ENCODE results near the gene LEF1.

Gene LEF1

DNA sequence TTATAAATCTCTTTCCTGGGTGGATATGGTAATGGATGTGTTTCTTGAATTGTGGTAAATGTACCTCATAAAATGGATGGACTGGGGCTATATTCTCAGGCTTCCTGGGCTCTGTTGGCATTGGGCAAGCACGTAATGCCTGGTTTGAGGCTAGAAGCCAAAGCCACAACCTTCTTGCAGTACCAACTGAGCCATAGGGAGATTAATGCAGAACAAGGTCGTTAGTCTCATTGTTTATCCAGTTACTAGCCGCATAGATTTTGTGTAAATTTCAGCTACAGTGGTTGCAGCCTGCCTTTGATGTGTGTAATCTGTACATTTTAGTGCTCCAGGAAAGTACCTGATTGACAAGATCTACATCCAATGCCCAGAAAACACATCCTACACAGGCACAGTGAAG is 7.2 kb upstream of the LEF1 start:
- no peak for DNase-seq (ENCODE audit: low read depth in 2 of 3, low spot score in 1 of 3)

DNA sequence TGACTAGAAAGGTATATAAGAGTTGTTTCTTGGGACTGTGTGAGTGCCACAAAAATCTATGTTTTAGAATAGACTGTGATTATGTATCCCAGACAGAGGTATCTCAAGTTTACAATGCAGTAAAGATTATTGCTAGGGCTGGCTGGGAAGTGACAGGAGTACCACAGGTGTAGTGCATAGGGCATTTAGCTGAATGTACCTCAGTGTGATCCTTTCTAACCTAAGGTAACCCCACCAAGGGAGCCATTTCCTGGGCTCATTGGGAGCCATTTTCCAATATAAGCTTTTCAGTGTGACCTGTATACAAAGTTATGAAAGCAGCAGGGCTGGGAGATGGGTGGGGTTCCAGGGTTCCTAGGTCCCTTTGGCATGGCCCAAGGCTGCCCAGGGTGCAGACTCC is 6.1 kb upstream of the LEF1 start:
- DNase-seq (ENCODE audit: low read depth in 2 of 3, low spot score in 1 of 3) = no peak

DNA sequence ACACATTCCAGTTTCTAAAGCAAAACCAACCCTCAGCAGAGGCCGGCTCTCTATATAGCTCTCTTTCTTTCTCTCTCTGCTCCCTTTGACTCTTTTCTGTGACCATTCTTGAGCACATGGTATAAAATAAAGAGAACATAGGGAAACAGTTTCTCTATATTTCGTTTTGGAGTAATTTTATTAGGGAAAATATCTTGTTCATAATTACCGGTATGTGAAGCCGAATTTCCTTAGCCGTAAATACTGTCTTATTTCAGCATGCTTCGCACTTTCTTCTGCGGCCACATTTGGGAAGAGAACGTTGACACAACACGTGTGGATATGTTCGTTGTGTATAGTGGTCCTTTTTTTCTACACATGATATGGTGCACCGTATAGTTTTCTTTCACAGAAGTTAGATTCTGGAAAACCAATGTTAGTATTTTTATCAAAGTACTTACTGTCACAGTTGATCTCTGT is 4.9 kb upstream of the LEF1 start:
- DNase-seq (ENCODE audit: low read depth in 2 of 3, low spot score in 1 of 3) = no peak

DNA sequence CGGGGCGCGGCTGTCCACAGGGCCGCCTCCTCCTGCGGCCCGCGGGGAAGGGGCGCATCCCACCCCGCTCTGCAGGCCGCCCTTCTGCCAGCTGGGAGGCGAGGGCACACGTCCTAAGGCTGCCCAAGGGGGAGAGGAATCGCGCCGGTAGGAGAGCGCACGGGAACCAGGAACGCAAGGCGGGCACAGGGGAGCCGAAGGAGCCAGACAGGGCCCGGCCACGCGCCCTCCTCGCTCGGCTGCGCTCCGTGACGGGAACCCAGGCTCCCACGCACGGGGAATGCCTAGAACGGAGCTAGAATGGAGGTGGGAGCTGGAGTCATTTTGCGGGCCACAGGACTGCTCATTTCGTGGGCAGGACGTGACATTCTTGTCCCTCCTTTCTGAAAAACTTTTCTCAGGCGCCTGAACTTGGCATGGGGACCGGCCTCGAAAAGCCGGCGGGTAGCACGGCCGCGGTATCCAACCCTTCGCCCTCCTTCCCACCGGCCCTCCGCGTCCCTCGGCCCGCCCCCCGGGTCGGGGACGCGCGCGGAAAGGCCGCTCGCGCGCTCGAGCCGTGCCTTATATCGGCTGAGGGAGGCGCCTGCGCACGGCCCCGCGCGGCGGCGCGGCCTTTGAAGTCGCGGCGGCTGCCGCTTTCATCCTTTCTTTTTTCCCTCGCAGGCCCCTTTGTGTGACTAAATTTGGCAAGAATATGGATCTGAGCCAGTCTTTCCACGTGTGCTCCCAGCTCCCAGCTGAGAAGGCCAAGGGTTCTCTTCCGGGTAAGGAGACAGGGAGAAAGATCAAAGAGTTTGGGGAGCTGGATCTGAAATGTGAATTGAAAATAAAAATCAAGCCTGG is 4.2 kb upstream of the LEF1 start:
- peak in 2 of 3 donors; percentile 41 to 68 for DNase-seq (ENCODE audit: low read depth in 2 of 3, low spot score in 1 of 3)

DNA sequence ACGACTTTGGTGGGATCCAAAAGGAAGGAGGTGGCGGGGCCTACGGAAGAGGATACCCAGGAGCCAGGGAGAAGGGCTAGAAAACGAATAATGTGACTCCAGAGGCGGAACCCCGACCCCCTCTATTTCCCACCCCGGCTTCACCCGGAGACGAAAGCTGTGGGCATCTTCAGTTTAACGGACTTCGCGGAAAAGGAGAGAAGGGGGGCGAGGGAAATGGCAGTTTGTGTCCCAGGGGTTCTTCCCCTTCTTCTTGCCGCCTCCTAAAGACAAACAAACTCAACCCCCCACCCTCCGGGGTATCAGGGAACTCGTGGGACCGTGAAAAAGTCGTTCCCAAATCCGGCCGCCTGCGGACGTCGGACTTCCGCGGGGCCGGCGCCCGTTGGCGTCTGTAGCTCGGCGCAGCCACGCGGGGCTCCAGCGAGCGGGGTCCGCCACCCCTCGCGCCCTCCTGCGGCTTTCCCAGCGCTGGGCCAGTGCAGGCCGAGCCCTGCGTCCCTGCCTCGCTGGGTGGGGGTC is 3.6 kb upstream of the LEF1 start:
- DNase-seq (ENCODE audit: low read depth in 2 of 3, low spot score in 1 of 3) = peak in 1 of 3 donors; percentile 28

DNA sequence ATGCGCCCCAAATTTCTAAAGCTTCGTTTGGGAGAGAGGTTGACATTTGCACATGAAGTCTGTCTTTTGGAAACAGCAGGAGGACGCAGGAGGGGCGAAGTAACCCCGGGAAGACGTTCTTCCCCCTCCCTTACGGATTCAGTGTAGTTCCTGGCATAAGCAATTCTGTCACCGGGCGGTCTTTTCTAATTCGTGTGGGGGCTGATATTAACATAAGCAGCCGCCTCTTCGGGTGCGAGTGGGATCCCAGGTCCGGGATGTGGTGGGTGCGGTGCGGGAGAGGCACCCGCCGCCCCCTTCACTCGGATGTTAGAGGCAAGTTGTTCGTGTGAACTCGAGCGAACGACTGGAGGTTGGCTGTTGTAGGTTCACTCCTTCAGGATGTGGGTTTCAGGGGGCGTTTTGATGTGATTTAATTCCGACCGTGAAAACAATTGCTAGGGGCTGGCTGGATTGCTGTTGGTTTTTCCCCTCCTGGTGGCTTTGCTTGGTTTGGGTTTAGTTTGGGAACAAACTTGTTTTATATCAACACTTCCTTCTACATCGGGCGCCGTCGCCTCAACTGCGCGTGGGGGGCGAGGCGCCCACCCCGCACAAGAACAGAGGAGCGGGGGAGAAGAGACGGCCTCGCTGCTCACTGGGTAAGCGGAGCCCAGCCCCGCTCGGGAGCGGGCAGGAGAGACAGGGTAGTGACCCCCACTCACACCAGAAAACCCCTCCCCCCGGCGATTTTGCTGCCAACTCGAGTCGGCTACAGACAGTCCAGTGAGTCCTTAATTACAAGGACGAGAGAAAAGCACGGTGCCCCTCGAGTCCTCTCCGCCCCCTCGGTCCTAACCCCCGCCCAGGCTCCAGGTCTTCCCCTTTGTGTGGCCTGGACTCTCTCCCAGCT is 2.9 kb upstream of the LEF1 start:
- peak in 2 of 3 donors; percentile 40 to 51 for DNase-seq (ENCODE audit: low read depth in 2 of 3, low spot score in 1 of 3)

DNA sequence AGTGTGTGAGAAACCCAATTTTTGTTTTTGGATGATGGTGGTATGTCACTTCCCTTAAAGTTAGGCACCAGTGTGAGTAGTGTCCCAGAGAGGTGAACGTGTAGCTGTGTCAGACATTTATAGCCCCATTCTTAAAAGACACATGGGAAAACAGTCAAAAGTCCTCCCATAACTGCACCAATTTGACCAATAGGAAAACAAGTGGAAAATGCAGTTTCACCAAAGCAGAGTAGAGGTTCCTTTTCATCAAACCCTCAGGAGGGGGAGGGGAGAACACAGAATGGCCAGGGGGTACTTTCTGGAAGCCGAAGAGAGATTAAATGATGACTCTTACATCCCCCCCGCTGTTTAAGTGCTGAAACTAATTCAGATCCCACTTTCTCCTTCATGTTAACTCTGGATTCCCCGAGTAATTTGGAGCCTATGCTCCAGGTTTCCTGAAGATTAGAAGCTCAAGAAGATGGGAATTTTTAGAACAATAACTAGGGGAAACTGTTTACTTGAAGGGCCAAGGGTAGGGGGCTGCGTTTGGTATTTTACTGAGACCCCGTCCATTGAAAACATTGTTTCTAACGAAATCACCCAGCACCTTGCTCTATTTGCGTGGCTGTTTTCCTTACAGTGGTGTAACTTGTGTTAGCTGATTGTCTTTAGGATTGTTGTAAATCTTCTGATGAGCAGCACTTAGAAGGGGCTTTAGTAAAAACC is 2.1 kb upstream of the LEF1 start:
- no peak for DNase-seq (ENCODE audit: low read depth in 2 of 3, low spot score in 1 of 3)

DNA sequence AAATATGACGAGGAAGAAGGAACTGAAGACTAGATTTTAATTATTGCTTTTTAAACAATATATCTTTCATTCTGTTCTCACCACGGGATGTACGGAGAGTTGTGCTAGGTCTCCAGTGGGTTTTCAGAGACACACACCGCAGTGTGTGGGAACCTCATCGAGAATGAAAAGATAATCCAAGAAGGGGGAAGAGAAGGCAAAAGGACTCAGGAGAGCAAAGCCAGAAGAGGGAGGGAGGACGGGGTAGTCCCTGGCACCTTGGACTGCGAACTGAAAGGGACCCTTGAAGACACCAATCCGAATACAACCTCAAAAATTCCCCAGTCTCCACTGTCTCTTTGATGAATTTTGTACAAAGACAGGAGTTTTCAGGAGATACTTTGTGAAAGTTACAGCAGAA is 932 bp upstream of the LEF1 start:
- DNase-seq (ENCODE audit: low read depth in 2 of 3, low spot score in 1 of 3) = no peak

DNA sequence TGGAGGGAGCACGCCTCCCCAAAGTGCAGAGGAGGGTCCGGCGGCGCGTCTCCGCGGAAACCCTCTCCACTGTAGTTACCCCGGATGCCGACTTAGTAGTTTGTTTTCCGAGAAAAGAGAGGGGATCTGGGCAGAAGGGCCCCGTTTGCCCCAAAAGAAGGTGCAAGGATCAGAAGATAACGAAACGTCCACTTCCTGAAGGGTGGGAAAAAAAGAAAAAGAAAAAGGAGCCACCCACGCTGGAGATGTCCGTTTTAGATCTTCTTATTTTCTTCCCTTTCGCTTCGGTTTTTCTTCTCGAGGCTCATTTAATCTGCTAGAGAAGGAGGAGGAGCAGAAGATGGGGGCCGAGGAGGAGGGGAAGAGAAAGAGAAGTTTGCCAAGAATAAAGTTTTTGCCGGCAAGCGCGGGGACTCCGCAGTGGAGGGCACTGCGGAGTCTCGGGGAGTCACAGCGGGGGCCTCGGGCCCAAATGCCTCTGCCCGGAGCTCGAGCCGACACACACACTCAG is 517 bp downstream of the LEF1 start:
- DNase-seq (ENCODE audit: low read depth in 2 of 3, low spot score in 1 of 3) = no peak

DNA sequence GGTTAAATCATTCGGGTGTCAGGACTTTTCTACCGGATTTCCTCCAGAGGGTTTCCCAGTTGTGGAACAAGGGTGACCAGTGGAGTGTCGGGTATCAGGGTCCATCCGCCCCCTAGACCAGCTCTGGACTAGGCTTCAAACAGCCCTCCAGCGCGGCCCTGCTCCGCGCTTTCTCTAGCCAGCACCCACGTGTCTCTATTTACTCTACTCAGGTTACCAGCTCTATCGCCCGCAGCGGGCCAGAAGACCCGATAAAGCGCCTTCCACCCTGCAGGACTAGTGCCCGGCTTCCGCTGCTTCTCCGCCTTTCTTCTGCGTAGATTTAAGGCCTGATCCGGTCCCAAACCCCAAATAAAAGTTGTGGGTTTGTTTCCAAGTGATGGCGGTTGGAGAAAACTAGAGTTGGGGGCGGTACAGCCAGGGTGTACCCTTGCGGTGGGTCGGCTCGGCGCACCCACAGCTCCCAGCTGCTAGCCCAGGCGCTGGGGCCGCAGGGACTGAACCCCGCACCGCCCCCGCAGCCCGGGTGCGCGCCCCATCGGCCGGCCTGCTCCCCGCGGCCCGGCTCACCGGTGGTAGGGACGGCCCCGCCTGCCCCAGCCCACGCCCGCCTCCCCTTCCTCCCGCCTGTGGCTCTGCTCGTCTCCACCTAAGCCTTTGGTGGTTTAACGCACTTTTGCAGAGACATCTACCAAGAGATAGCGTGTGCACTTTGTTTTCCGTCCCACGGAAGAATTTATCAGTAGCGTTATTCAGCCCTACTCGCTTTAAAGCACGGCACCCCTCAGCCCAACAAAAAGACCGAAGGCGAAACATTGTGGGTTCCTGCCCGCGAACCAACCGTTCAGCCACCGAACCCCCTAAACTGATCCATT is 2.1 kb downstream of the LEF1 start:
- peak in 2 of 3 donors; percentile 56 to 60 for DNase-seq (ENCODE audit: low read depth in 2 of 3, low spot score in 1 of 3)

DNA sequence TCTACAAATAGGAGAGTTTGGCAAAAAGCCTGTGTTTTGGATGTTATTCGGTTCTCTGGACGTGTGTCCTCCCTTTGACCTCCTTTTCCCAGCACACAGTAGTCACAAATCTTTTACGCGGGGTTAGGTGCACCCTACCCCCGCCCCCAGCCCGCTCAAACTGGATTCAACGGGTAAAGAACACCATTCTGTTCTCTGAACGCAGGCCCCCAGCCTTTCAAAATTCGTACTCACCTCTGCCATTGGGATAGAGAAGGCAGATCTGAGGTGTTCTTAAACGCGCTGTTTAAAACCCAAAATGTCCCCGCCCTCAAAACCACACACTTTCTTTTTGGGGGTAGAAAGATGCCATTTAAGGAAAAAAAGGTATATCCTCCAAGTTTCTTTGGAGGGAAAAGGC is 2.7 kb downstream of the LEF1 start:
- no peak for DNase-seq (ENCODE audit: low read depth in 2 of 3, low spot score in 1 of 3)

DNA sequence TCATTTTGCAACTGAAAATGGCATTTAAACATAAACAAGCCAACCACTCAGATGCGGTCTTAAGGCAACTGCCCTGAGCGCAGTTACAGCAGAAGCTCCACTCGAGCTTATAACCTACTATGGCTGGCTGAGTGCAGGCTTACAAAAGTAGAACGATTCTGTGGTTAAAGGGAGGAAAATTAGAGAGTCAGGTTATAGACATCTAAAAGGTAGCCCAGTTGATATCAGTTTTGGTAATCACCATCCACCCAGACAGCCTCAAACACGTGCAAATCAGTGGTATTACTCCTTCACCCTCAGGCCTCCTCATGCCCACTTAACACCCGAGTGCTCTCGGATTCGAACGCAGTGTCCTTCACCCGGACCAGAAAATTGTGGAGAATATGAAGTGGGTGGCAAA is 3.1 kb downstream of the LEF1 start:
- DNase-seq (ENCODE audit: low read depth in 2 of 3, low spot score in 1 of 3) = no peak

DNA sequence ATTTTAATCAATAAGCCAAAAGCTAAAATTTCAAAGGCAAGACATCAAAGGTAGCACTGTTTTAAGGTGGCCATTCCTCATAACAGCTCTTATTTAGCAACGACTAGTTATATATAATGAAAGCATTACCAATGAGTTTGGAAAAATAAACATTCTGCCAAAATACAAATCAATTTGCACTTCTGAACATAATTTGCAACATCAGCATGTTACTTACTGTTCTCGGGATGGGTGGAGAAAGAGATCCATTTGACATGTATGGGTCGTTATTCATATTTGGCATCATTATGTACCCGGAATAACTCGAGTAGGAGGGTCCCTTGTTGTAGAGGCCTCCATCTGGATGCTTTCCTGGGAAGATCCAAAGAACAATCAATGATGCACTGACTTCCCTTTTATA is 5.4 kb downstream of the LEF1 start:
- no peak for DNase-seq (ENCODE audit: low read depth in 2 of 3, low spot score in 1 of 3)

DNA sequence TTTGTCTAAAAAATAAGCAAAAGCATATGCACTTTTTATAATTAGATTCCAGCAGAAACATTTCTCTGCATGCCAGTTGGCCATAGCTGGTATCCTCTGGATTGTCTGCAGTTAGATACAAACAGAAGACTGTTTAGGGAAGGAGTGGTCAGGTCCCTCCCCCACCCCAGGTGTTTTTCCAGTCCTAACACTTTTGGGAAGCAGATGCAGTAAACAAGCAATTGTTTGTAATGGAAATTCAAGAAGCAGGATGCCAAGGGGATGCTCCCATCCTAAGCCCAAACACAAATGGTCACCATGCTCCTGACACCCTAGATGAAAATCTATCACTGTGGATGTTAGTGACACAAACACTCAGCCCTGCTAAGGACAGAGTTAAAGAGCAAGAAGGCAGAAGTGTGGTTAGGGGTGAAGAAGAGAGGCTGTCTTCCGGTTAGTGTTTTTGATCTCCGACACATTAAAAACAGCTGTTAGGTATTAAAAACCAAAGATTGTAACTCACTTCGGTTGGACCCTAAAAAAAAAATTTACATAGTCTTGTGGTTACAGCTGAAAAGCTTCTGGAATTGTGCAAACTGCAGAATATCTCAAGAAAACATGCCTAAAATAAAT is 7.9 kb downstream of the LEF1 start:
- no peak for DNase-seq (ENCODE audit: low read depth in 2 of 3, low spot score in 1 of 3)

DNA sequence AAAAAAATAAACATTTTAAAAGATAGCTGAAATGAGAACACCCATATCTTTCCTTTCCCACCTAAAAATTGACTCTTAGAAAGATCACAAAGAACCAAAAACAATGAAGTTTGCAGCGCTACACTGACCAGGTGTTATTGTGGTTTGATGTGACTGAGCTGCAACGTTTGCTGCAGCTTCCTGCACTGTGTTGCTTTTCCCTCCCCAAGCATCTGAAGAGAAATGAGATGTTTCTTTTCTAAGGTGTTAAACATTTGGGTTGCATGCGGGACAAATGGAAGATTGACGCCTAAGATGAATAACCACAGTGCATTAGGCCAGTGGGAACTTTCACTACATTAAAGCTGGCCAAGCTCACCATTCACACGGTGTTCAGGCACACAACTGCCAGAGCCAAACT is 8.9 kb downstream of the LEF1 start:
- DNase-seq (ENCODE audit: low read depth in 2 of 3, low spot score in 1 of 3) = no peak

DNA sequence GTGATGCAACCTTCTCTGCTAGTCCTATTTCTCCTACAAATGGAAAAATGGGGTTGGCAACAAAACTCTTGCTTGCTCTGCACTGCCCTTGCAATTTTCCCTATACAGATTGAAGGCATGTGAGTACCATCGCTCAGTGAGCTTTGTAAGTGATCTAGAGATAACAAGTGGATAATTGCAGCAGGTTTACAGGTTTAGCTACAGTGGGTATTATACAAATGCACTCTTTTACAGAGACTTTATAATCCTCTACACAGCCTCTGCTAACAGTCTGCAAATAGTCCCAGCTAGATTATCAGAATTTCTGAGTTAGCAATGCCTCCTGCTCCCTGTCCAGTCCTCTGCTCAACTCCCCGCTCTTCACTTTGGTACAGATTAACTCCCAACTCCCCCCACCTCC is 11.1 kb downstream of the LEF1 start:
- DNase-seq (ENCODE audit: low read depth in 2 of 3, low spot score in 1 of 3) = no peak

DNA sequence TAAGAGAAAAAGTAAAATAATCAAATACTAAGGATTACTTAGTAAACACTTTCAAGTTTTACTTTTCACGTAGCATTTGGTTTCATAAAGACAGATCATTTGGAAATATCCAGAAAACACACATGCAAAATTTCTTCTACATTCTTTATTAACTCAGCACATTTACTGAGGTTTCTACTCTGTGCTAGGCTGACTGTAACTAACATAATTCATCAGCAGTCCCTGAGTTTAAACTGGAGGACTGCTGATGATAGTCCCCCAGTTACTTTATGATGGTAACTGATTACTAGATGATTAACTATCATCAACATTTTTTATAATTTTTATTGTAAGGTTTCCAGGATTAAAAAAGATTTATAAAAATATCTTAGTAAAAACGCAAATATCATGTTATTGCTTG is 12.3 kb downstream of the LEF1 start:
- DNase-seq (ENCODE audit: low read depth in 2 of 3, low spot score in 1 of 3) = no peak

DNA sequence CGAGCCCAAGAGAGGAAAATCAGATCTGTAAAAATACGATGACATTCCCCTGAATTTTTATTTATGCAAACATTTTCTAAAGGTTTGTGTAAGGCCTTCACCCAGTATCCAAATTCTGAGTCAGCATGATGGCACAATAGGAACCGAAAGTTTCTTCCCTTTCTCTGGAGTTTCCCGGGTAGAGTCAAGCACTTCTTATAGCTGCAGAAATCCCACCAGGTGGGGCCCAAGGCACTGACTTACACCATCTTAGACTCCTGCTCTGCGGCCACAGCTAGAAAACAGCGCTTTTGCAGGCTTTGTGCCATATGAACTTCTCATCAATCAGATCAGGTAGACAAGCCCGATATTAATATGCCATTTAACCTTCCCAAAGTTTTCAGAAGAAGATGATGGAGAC is 13.4 kb downstream of the LEF1 start:
- no peak for DNase-seq (ENCODE audit: low read depth in 2 of 3, low spot score in 1 of 3)

DNA sequence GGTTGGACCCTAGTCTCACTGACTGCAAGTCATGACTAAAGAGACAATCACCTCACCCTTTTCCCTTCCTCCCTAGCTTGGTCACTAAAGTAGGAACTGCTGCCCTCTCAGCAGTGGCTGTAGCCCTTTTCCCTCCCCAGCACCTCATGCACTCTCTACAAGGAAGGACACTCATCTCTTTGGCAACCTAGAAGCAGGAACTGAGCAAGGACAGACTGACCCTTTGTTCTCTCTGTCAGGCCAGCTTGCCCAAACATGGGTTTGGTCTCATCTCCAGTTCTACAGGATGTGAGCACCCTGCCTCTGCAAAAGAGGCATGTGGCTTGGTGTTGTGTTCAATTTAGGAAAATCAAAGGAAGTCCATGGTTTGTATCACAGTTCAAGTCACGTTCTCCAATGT is 15.8 kb downstream of the LEF1 start:
- DNase-seq (ENCODE audit: low read depth in 2 of 3, low spot score in 1 of 3) = no peak
